Glutamatergic neuron (in vitro differentiated cells): ENCODE data around the gene PDE8B. TPM values are rescaled to one million over a fixed set of nuclear protein-coding genes. Genes with fewer than 3 reads are reported as not detected.

Experiments
- DNase-seq: peaks from one replicate; pipeline ENCODE4 v3.0.0; 2022
- H3K27ac Mint-ChIP-seq: one replicate; pipeline ENCODE4 v1.8.0; 2020; ENCODE audit warnings: mild to moderate bottlenecking, mixed read lengths, inconsistent platforms; ENCODE audit not compliant: unreplicated experiment
- H3K27me3 Mint-ChIP-seq: one replicate; pipeline ENCODE4 v1.8.0; 2020; ENCODE audit warnings: mild to moderate bottlenecking, moderate library complexity, mixed read lengths, inconsistent platforms; ENCODE audit not compliant: unreplicated experiment
- H3K36me3 Mint-ChIP-seq: one replicate; pipeline ENCODE4 v1.8.0; 2020; ENCODE audit warnings: mild to moderate bottlenecking, mixed read lengths, inconsistent platforms; ENCODE audit not compliant: unreplicated experiment
- H3K4me1 Mint-ChIP-seq: one replicate; pipeline ENCODE4 v1.8.0; 2020; ENCODE audit warnings: mild to moderate bottlenecking, low read depth, mixed read lengths, inconsistent platforms; ENCODE audit not compliant: unreplicated experiment
- H3K4me3 Mint-ChIP-seq: one replicate; pipeline ENCODE4 v1.8.0; 2020; ENCODE audit warnings: mild to moderate bottlenecking, mixed read lengths, inconsistent platforms; ENCODE audit not compliant: unreplicated experiment
- H3K9me3 Mint-ChIP-seq: one replicate; pipeline ENCODE4 v1.8.0; 2020; ENCODE audit warnings: mild to moderate bottlenecking, moderate library complexity, mixed read lengths, inconsistent platforms; ENCODE audit not compliant: unreplicated experiment
- CTCF ChIP-seq: fragments of 200-600 bp; sonication (generic); IDR thresholded peaks from one replicate; pipeline ENCODE4 v1.5.0; 2021; ENCODE audit not compliant: partially characterized antibody, unreplicated experiment
- total RNA-seq: library from RNA; stranded (reverse); fragmentation: NEBNext Ultra II Directional; extraction: Animal tissue kit (Norgen Biotek cat#: 25700); gene quantifications from one replicate; pipeline ENCODE4 v1.2.1, GENCODE V29; 2021; ENCODE audit not compliant: unreplicated experiment

The PDE8B gene
- total RNA-seq, 1 donor from 2014 or later: 1.1 TPM

- Mint-ChIP-seq H3K27me3 (peaks cover 2% of the 10 kb centered on the region), H3K4me3 (no peak overlapping the region), H3K36me3 (no peaks in the 10 kb centered on the region), H3K27ac (no peak overlapping the region), H3K9me3 (no peaks in the 10 kb centered on the region), H3K4me1 (peaks cover 3% of the 10 kb centered on the region)
- TF ChIP-seq CTCF: no peak
- no peak for DNase-seq
These were observed 179.7 kb downstream of the PDE8B start for GRCh38 chr5:77390221-77390620.

DNA sequence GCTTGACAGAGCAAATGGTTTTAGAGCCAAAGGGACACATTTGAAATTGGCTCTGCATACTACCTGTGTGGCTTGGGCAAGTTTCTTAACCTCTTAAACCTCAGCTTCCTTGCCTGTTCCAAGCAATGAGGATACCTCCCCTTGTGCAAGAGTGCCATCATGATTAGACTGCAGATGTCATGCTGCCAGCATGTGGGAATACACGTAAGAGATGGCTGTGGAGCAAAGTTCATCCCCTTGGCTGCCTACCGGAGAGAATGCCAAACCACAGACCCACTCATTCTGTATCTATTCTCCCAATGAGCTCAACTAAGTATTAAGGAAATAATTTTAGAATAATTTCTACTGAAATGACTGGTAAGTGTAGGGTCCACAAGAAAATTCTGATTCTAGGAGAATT lies 180.3 kb downstream of the PDE8B start:
- TF ChIP-seq CTCF: no peak
- Mint-ChIP-seq H3K27me3 (peaks cover 2% of the 10 kb centered on the region), H3K4me1 (peaks cover 5% of the 10 kb centered on the region), H3K36me3 (no peaks in the 10 kb centered on the region), H3K9me3 (peaks cover 1% of the 10 kb centered on the region), H3K27ac (no peak overlapping the region), H3K4me3 (no peak overlapping the region)
- no peak for DNase-seq

- H3K27me3 Mint-ChIP-seq: no peaks in the 10 kb centered on the region
- no peaks in the 10 kb centered on the region for H3K36me3 Mint-ChIP-seq
- peaks cover 3% of the 10 kb centered on the region for H3K9me3 Mint-ChIP-seq
These were observed 180.8 kb downstream of the PDE8B start for GRCh38 chr5:77391240-77391765.

GRCh38 chr5:77394064-77394715 lies 183.7 kb downstream of the PDE8B start:
- no peak overlapping the region for H3K4me3 Mint-ChIP-seq
- H3K27me3 Mint-ChIP-seq: peaks cover 2% of the 10 kb centered on the region
- H3K36me3 Mint-ChIP-seq: no peaks in the 10 kb centered on the region
- no peak for TF ChIP-seq CTCF
- peaks cover 3% of the 10 kb centered on the region for H3K9me3 Mint-ChIP-seq
- no peak overlapping the region for H3K27ac Mint-ChIP-seq
- no peak for DNase-seq
- peaks cover 27% of the 10 kb centered on the region for H3K4me1 Mint-ChIP-seq

More at GRCh38 chr5:77391240-77391765, 180.8 kb downstream of the PDE8B start:
- H3K27ac Mint-ChIP-seq: no peak overlapping the region
- H3K4me1 Mint-ChIP-seq: peaks cover 10% of the 10 kb centered on the region
- DNase-seq: no peak
- no peak overlapping the region for H3K4me3 Mint-ChIP-seq
- no peak for TF ChIP-seq CTCF

DNA sequence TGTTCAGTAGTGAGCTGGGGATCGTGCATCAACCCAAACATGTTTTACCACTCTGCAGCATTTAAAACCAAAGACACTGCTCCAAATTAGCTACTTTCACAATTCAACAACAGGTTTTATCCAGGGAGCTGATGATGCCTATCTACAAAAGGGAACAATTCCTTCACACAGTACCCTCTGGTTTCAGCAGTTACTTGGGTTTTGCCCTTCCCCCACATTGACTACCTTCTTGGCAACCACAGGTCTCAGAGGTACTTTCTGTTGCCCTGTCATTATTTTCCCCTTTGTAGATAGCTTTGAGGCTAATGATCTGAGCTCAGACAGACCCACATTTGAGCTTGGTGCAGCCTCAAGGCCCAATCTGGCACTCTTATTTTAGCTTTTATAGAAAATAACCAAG lies 185.5 kb downstream of the PDE8B start:
- H3K9me3 Mint-ChIP-seq: peaks cover 3% of the 10 kb centered on the region
- peaks cover 2% of the 10 kb centered on the region for H3K27me3 Mint-ChIP-seq
- H3K4me3 Mint-ChIP-seq: peak overlapping the region; percentile 71
- no peak for TF ChIP-seq CTCF
- H3K27ac Mint-ChIP-seq: peak overlapping the region; percentile 89
- H3K4me1 Mint-ChIP-seq: peaks cover 27% of the 10 kb centered on the region
- no peaks in the 10 kb centered on the region for H3K36me3 Mint-ChIP-seq
- DNase-seq: no peak
